ENCODE data around the gene GLG1.

GLG1 gene

GRCh38 chr16:74573622-74574021 is 33.3 kb downstream of the GLG1 start:
- no peak for ATAC-seq (ENCODE audit: insufficient read depth, low read depth)
- Histone ChIP-seq H3K27me3 (ENCODE audit: insufficient read depth, low read length, poor library complexity) (no peaks in the 10 kb centered on the region), H3K4me3 (ENCODE audit: low read depth in 1 of 2, low read length in 2 of 2) (no peak overlapping the region), H3K79me2 (ENCODE audit: insufficient read depth, low read length) (peaks cover 43% of the 10 kb centered on the region), H3K4me1 (ENCODE audit: insufficient read depth, low read length) (no peaks in the 10 kb centered on the region), H4K20me1 (ENCODE audit: insufficient read depth, low read length) (peaks cover 18% of the 10 kb centered on the region; the same call in 1 of the 2 replicates), H3K9ac (ENCODE audit: low read depth, low read length) (no peak overlapping the region), H3K27ac (ENCODE audit: low read length) (no peak overlapping the region), H3K4me2 (ENCODE audit: insufficient read depth, low read length) (no peak overlapping the region), H2AFZ (ENCODE audit: low read depth, low read length) (no peak overlapping the region), H3K36me3 (ENCODE audit: insufficient read depth, low read length) (no peaks in the 10 kb centered on the region), H3K9me3 (ENCODE audit: insufficient read depth, low read length, severe bottlenecking) (no peaks in the 10 kb centered on the region)
- no peak for DNase-seq
- TF ChIP-seq EZH2 (IDR thresholded peaks at IDR 0.05; ENCODE audit: borderline replicate concordance, low read depth, low read length, severe bottlenecking) (no peak), CTCF (IDR thresholded peaks at IDR 0.05; ENCODE audit: borderline replicate concordance, extremely low read depth, low read length, poor library complexity, severe bottlenecking) (no peak)

GRCh38 chr16:74570412-74571301 is 36.3 kb downstream of the GLG1 start:
- Histone ChIP-seq H3K4me3 (ENCODE audit: low read depth in 1 of 2, low read length in 2 of 2) (no peak overlapping the region), H3K4me2 (ENCODE audit: insufficient read depth, low read length) (no peak overlapping the region), H3K9ac (ENCODE audit: low read depth, low read length) (no peak overlapping the region), H3K36me3 (ENCODE audit: insufficient read depth, low read length) (no peaks in the 10 kb centered on the region), H2AFZ (ENCODE audit: low read depth, low read length) (no peak overlapping the region), H3K4me1 (ENCODE audit: insufficient read depth, low read length) (no peaks in the 10 kb centered on the region), H4K20me1 (ENCODE audit: insufficient read depth, low read length) (peaks cover 20% of the 10 kb centered on the region; the same call in 1 of the 2 replicates), H3K27ac (ENCODE audit: low read length) (no peak overlapping the region), H3K79me2 (ENCODE audit: insufficient read depth, low read length) (peaks cover 36% of the 10 kb centered on the region), H3K27me3 (ENCODE audit: insufficient read depth, low read length, poor library complexity) (no peaks in the 10 kb centered on the region), H3K9me3 (ENCODE audit: insufficient read depth, low read length, severe bottlenecking) (no peaks in the 10 kb centered on the region)
- no peak for ATAC-seq (ENCODE audit: insufficient read depth, low read depth)
- no peak for TF ChIP-seq EZH2 (IDR thresholded peaks at IDR 0.05; ENCODE audit: borderline replicate concordance, low read depth, low read length, severe bottlenecking)
- no peak for TF ChIP-seq CTCF (IDR thresholded peaks at IDR 0.05; ENCODE audit: borderline replicate concordance, extremely low read depth, low read length, poor library complexity, severe bottlenecking)
- no peak for DNase-seq

GRCh38 chr16:74568961-74569631 is 37.8 kb downstream of the GLG1 start:
- no peak overlapping the region for H3K27ac ChIP-seq (ENCODE audit: low read length)
- H3K79me2 ChIP-seq (ENCODE audit: insufficient read depth, low read length), result peaks cover 47% of the 10 kb centered on the region
- DNase-seq (no peak), ATAC-seq (ENCODE audit: insufficient read depth, low read depth) (no peak)
- H2AFZ ChIP-seq (ENCODE audit: low read depth, low read length), result no peak overlapping the region
- no peak overlapping the region for H3K4me3 ChIP-seq (ENCODE audit: low read depth in 1 of 2, low read length in 2 of 2)
- H4K20me1 ChIP-seq (ENCODE audit: insufficient read depth, low read length), result peaks cover 20% of the 10 kb centered on the region; the same call in 1 of the 2 replicates
- H3K27me3 ChIP-seq (ENCODE audit: insufficient read depth, low read length, poor library complexity), result no peaks in the 10 kb centered on the region
- H3K9me3 ChIP-seq (ENCODE audit: insufficient read depth, low read length, severe bottlenecking), result no peaks in the 10 kb centered on the region
- no peak for TF ChIP-seq EZH2 (IDR thresholded peaks at IDR 0.05; ENCODE audit: borderline replicate concordance, low read depth, low read length, severe bottlenecking)
- no peak for TF ChIP-seq CTCF (IDR thresholded peaks at IDR 0.05; ENCODE audit: borderline replicate concordance, extremely low read depth, low read length, poor library complexity, severe bottlenecking)
- no peak overlapping the region for H3K9ac ChIP-seq (ENCODE audit: low read depth, low read length)
- H3K36me3 ChIP-seq (ENCODE audit: insufficient read depth, low read length), result no peaks in the 10 kb centered on the region
- no peaks in the 10 kb centered on the region for H3K4me1 ChIP-seq (ENCODE audit: insufficient read depth, low read length)
- no peak overlapping the region for H3K4me2 ChIP-seq (ENCODE audit: insufficient read depth, low read length)

All from DND-41 (cell line).